SKM-1 treated with dmso at 0.1 percent for 144 hours (cell line): ENCODE data around the gene CACNG4.

Experiments used
- DNase-seq: peaks from one replicate; lab custom pipeline; 2025; ENCODE audit not compliant: unreplicated experiment; lab: John Stamatoyannopoulos, UW

CACNG4 gene

GRCh38 chr17:67015001-67015400 lies 50.5 kb downstream of the CACNG4 start:
- no peak for DNase-seq

- no peak for DNase-seq
Observed at GRCh38 chr17:67016039-67016762, 51.7 kb downstream of the CACNG4 start.

DNA sequence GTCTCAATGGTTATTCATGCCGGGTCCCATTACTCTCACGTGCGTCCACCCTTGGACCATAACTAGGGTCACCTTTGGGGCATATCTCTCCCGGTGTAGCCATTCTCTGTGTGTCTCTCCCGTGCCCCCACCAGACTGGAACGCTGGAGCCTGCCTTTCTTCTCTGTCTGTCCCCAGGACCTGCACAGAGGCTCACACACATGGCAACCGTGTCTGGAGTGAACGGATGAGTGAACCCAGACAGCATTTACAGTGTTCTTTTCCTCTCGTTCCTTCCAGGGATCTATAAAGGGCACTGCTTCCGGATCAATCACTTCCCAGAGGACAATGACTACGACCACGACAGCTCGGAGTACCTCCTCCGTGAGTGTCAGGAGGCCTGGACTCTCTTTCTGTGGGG lies 53.4 kb downstream of the CACNG4 start:
- no peak for DNase-seq

DNA sequence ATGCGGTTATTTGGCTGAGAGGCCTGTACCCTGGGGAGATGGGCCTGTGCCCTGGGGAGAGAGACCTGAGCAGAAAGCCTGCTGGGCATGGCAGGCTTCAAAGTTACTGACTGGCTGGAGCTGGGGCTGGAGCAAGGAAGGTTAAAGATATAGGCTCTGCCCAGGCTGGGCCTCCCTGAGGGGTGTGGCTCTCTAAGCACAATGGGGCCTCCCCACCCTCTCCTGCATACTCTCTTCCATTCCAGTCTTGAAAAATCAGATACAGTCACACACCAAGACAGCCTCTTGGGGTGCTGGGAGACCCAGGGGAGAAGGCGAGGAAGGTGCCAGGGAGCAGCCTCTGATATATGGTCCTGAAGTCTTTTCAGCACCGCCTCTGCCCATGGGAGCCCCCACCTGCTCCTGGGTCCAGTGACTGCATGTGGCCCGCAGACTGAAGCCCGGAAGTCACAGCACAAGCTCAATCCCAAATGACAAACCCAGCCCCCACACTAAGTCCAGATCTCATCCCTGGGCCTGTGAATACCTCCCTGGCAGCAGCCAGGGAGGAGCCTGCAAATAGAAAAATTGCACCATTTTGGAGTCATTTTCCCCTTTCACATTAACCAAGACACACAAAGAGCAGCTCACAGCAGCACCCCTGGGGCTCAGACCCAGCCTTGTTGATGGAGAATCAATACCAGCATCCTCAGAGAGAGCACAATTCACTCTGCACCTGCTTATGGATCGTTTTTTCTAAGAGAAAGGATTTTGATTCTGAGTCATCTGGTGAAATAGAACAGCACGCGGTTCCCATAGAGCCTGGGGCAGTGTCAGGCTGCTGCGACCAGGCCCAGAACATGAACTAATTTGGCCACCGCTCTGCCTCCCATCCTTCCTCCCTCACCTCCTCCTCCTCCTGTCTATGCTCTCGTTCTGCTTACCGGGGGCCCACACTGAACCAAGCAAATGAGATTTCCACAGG lies 54.2 kb downstream of the CACNG4 start:
- DNase-seq, result no peak

- no peak for DNase-seq
Observed at GRCh38 chr17:67019809-67020208, 55.3 kb downstream of the CACNG4 start.

DNA sequence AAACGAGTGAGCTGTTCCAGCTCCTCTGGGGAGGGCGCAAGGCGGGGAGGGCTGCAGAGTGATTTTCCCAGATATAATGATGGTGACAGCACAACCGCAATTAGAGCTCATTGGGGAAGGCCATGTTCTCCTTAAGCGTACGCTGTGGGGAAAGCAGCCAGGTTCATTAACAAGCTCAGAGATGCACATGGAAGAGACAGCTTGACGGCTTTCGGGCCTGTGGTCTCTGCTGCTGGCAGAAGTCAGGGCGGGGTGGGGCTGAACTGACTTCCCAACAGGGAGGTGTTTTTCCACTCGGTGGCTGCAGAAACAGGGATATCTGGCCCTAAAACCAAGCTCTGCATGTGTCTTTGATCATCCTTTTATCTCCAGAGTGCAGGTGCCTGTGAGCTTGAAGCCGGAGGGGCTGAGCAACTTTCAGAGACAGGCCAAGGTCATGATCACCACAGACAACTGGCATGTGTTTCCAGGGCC lies 55.8 kb downstream of the CACNG4 start:
- no peak for DNase-seq

DNA sequence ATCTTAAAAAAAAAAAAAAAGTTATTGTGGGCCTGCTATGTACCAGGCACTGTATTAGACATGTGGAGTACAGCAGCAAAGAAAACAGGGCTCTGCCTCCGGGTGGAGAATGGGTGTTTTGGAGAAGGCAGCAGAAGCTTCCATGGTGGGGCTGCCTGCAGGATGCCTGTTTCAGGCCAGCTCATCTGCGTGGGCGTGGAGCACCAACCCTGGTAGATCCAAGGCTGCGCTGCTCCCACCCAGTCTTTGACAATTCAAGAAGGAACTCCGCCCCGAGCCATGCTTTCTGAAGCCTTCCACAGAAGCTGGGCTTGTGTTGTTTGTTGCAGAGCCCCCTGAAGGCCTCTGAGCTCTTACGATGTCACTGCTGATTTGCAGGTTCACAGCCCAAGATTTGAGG lies 56.7 kb downstream of the CACNG4 start:
- DNase-seq, result no peak

DNA sequence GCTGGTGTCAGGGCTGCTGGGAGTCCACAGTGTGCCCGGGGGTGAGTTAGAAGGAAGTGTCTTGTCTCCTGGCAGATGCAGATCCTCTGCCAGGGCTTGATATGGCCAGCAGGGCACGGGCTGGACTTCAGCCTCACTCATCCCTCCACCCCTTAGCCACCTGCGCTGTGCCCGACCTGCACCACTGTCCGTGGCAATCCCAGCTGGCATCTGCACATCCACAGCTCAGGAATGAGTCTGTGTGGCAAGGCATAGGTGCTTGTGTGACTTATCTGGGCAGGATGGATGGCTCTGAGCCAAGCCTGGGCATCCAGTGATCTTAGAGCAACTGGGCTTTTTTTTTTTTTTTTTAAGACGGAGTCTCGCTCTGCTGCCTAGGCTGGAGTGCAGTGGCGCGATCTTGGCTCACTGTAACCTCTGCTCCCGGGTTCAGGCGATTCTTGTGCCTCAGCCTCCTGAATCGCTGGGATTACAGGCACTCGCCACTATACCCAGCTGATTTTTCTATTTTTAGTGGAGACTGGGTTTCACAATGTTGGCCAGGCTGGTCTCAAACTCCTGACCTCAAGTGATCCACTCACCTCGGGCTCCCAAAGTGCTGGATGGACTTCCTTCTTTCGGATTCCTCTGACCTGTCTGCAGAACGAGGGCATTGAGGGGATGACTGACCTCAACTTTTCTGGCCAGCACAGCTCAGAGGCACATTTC lies 57.4 kb downstream of the CACNG4 start:
- no peak for DNase-seq

DNA sequence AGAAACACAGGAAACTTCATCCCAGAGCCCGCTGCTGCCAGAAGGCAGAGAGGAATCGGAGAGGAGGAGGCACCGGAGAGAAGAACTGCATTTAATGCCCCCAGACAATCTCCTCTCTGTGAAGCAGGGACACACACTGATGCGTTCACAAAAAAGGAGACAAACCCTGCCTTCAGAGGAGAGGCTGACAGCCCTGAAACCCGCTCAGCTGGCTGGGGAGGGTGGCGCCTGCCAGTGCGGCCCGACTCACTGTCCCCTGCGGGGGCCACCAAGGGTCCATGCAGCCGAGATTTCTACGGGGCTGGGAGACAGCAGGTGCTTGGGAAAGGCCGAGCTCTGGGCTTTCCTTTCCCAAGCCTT lies 57.9 kb downstream of the CACNG4 start:
- no peak for DNase-seq

DNA sequence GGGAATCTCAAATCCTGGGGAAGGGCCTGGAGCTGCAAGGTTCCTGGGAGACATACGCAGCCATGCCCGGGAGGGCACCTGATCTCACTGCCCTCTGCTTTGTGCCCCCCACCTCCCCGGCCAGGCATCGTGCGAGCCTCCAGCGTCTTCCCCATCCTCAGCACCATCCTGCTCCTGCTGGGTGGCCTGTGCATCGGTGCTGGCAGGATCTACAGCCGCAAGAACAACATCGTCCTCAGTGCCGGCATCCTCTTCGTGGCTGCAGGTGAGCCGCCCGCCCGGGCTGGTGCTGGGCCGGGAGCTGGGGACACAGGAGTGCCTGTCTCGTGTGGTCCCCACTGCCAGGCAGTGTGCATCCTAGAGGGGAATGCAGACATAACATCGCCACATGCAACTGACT lies 60.2 kb downstream of the CACNG4 start:
- DNase-seq, result no peak

DNA sequence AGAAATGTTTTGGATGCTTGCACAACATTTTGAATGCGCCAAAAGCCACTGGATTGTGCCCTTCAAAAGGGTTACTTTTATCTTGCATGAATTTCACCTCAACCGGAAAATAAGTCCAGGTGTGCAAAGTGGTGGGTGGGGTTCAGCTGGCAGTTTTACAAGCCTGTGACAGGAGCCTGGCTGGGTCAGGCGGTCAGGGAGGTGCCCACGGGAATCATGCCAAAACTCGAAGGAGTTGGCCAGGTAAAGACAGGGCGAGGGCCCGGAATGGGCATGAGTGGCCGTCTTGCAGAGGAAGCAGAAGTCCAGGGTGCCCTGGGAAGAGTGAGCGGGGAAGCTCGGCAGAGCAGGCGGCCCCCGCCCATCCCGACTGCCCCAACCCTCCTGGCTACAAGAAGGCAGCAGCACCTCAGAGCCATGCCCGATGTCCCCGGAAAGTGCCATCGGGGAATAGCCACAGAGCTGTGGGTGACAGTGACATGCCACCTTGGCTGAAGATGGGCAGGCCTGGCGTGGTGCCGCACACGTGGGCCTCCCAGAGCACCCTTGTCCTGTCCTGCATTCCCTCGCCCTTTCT lies 60.8 kb downstream of the CACNG4 start:
- DNase-seq, result no peak

DNA sequence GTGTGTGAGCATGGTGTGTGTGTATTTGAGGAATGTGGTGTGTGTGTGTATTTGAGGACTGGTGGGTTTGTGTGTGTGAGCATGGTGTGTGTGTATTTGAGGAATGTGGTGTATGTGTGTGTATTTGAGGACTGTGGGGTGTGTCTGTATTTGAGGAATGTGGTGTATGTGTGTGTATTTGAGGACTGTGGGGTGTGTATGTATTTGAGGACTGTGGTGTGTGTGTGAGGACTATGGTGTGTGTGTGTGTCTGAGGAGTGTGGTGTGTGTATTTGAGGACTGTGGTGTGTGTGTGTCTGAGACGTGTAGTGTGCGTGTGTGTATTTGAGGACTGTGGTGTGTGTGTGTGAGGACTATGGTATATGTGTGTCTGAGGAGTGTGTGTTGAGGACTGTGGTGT lies 61.8 kb downstream of the CACNG4 start:
- no peak for DNase-seq

- no peak for DNase-seq
Observed at GRCh38 chr17:67027031-67027628, 62.6 kb downstream of the CACNG4 start.

- DNase-seq, result no peak
Observed at GRCh38 chr17:67030641-67031040, 66.1 kb downstream of the CACNG4 start.

DNA sequence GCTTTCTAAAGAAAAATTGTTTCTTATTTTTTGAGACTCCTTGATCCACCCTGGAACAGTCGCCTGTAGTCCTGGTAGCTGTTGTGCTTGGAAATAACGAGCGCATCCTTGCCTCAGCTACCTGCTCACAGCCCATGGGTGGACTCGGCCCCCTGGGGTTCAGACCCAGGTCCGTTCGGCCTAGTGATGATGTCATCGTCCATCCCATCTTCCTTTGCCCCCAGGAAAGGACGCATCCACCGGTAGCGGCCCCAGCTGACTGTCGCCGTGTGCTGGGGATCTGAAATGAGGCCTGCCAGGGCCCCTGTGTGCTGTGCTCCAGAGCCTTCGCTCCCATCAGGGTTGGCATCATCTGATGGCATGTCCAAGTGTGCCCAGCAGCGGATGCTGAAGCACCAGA lies 67.9 kb downstream of the CACNG4 start:
- DNase-seq, result no peak

GRCh38 chr17:67032985-67033384 lies 68.5 kb downstream of the CACNG4 start:
- DNase-seq, result no peak

DNA sequence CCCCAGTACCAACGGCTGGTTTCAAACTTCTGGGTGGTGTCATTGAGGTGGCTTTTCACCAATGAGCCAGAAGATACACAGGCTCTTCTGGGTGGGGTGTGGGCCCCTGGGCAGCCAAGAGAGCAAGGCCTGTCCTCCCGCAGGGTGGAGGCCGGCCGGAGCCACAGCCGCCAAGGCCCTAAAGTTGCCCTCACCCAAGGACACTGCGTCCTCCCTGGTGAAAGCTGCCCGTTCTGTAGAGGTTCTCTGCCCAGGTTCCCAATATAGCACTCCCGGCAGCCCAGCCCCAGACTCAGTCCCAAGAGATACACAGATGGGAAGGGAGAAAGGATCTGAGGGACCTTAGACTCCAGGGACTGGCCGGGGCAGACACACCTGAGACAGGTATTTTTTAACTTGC lies 69.1 kb downstream of the CACNG4 start:
- DNase-seq, result no peak

DNA sequence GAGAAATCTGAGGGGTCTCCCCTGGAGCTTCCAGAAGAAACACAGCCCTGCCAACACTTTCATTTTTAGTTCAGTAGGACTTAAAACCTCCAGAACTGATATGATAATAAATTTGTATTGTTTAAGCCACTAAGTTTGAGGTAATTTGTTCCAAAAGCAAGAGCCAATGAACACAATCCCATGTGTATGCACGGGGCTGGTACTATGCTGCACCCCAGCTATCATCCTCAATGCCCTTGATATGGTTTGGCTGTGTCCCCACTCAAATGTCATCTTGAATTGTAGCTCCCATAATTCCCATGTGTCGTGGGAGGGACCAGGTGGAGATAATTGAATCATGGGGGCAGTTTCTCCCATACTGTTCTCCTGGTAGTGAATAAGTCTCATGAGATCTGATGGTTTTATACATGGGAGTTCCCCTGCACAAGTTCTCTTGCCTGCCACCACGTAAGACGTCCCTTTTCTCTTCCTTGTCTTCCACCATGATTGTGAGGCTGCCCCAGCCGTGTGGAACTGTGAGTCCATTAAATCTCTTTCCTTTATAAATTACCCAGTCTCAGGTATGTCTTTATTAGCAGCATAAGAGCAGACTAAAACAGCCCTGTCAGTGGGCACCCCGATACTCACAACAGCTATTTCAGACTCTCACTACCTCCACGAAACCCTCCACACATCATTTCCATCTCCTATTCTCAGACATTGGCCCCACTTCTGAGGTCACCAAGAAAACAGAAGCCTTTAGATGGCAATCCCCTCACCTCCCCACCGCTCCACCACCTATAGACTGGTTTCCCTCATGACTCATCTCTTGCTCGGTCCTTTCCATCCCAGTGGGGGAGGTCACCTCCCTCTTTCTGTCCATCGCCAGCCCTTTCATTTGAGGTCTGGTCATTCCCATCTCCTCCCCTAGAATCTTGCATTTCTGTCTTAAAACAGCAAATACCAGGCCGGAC lies 70.9 kb downstream of the CACNG4 start:
- DNase-seq, result no peak

GRCh38 chr17:67038861-67039365 lies 74.4 kb downstream of the CACNG4 start:
- DNase-seq, result no peak

DNA sequence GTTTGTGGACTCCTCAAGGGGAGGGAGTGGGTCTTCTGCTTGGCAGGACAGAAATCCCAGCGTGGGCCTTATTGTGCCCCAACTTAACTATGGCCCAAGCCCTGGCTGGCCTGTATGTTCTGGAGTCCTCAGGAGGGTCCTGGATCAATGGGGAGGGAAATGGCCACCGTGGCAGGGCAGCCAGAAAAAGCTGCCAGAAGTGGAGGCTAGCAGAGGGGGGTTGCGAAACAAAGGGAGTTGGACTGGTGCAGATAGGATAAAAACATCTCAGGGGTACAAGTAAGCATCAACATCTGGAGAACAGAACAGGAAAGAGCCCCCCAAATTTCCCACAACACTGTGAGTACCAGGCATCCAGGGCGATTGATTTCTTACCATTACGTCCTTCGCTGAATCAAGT lies 76.1 kb downstream of the CACNG4 start:
- DNase-seq, result no peak
